ENCODE results near the gene LSG1. TPM values are rescaled to one million over a fixed set of nuclear protein-coding genes. Genes with fewer than 3 reads are reported as not detected.

Gene LSG1
- polyA plus RNA-seq, 1 donor from 2014 or later, result 35.5 TPM

Small RNA genes within 50 kb of the gene (small RNA-seq; reads per million reads assigned to genes)
- gene AC046143.2, result 0 reads per million in 3 experiments

Other genes starting within 250 kb of the LSG1 start
- gene ATP13A3, start 185.2 kb downstream of the LSG1 start, polyA plus RNA-seq, result 60.1 and 64.7 TPM in 2 replicates
- gene TMEM44, start 38.8 kb downstream of the LSG1 start, polyA plus RNA-seq, result 40.6 and 59.3 TPM in 2 replicates
- 0.59 and 0.82 TPM in 2 replicates for gene FAM43A, start 13.7 kb upstream of the LSG1 start, polyA plus RNA-seq